Gastroesophageal sphincter (tissue), 4 donors: ENCODE data around the gene TARS3. TPM values are rescaled to one million over a fixed set of nuclear protein-coding genes. Genes with fewer than 3 reads are reported as not detected.
"Not testable (repeated sequence)": the region's sequence is repeated elsewhere in the genome, so short reads cannot be mapped to it uniquely, and the experiment has no call there.

Source experiments
- ATAC-seq: fragments of 150-250 bp; one replicate; pipeline ENCODE4 v1.9.1; 2016; ENCODE audit warnings: mild to moderate bottlenecking, moderate library complexity
- H3K27ac ChIP-seq, 4 donors: fragments of 200-600 bp; sonication (generic) in 3 of 4; 1 replicate in 3 of 4; 2 replicates in 1 of 4; pipeline ENCODE4 v1.5.1; 2016 to 2019
- H3K27me3 ChIP-seq: fragments of 200-600 bp; sonication (generic); one replicate; pipeline ENCODE4 v1.5.1; 2019
- H3K36me3 ChIP-seq, 2 donors: fragments of 200-600 bp; sonication (generic); one replicate each; pipeline ENCODE4 v1.5.1; 2019; ENCODE audit warnings: control low read depth in 1 of 2
- H3K4me1 ChIP-seq, 3 donors: fragments of 200-600 bp; sonication (generic); 1 replicate in 2 of 3; 2 replicates in 1 of 3; pipeline ENCODE4 v1.5.1; 2016 to 2019; ENCODE audit warnings: control low read depth in 2 of 3
- H3K4me3 ChIP-seq, 2 donors: fragments of 200-600 bp; sonication (generic); one replicate each; pipeline ENCODE4 v1.5.1; 2019; ENCODE audit warnings: mild to moderate bottlenecking in 1 of 2, moderate library complexity in 1 of 2
- H3K9me3 ChIP-seq, 3 donors: fragments of 200-600 bp; sonication (generic); one replicate each; pipeline ENCODE4 v1.5.1; 2017 to 2019; ENCODE audit warnings: control low read depth in 2 of 3
- CTCF ChIP-seq, 4 experiments: fragments of 200-600 bp in 2 of 4; fragments of 450-650 bp in 2 of 4; sonication (generic) in 1 of 4; IDR thresholded peaks; one replicate each; pipeline ENCODE4 v1.5.1; 2017 to 2019; ENCODE audit warnings: antibody characterized with exemption in 4 of 4, mild to moderate bottlenecking in 2 of 4, moderate library complexity in 2 of 4
- EP300 ChIP-seq: sonication (generic); formaldehyde crosslinking; IDR thresholded peaks from one replicate; pipeline ENCODE4 v1.6.1; 2017; ENCODE audit warnings: antibody characterized with exemption, mild to moderate bottlenecking
- POLR2A ChIP-seq, 2 donors: fragments of 450-650 bp; IDR thresholded peaks; one replicate each; pipeline ENCODE4 v1.6.1; 2017; ENCODE audit warnings: antibody characterized with exemption in 2 of 2, mild to moderate bottlenecking in 2 of 2, moderate library complexity in 1 of 2
- POLR2AphosphoS5 ChIP-seq: sonication (generic); formaldehyde crosslinking; IDR thresholded peaks from one replicate; pipeline ENCODE4 v1.6.1; 2017; ENCODE audit warnings: antibody characterized with exemption
- WGBS, 2 donors: methylation state at CpG; one replicate each; pipeline ENCODE4 v1.1.5; 2018; ENCODE audit warnings: low coverage in 1 of 2; 5-methylcytosine and 5-hydroxymethylcytosine counted together
- total RNA-seq, 4 donors: library from RNA; depleted of rRNA; stranded (reverse); fragments of >200 nt; gene quantifications; one replicate each; pipeline ENCODE4 v1.1.0, GENCODE V29; 2016

TARS3 gene
- total RNA-seq, 4 donors from 2014 or later = 19.2 to 49.0 (median 26.7) TPM

- TF ChIP-seq EP300 (no peak), CTCF (IDR thresholded peaks at IDR 0.05) (no peak), POLR2A (IDR thresholded peaks at IDR 0.05) (no peak), POLR2AphosphoS5 (no peak)
- Histone ChIP-seq H3K9me3 (no peaks in the 10 kb centered on the region), H3K27me3 (no peaks in the 10 kb centered on the region), H3K4me3 (no peak overlapping the region), H3K4me1 (no peaks in the 10 kb centered on the region), H3K36me3 (peaks cover 0 to 54% of the 10 kb centered on the region in 2 donors), H3K27ac (no peak overlapping the region)
- WGBS, 2 donors = 100% methylated on average over 2 of the region's 2 CpGs; no CpG with 5 or more reads in 1 of the 2 donors
- ATAC-seq = no peak
These were observed 64.3 kb downstream of the TARS3 start for GRCh38 chr15:101660005-101660404.

- no peaks in the 10 kb centered on the region for H3K9me3 ChIP-seq
- 70% methylated on average over 9 of the region's 9 CpGs for WGBS, 2 donors
- H3K36me3 ChIP-seq = peaks cover 0 to 54% of the 10 kb centered on the region in 2 donors
- peaks cover 0 to 4% (median 0%) of the 10 kb centered on the region in 3 donors for H3K4me1 ChIP-seq
- H3K4me3 ChIP-seq = no peak overlapping the region
- no peaks in the 10 kb centered on the region for H3K27me3 ChIP-seq
- ATAC-seq = no peak
- no peak for TF ChIP-seq POLR2AphosphoS5
- no peak for TF ChIP-seq POLR2A (IDR thresholded peaks at IDR 0.05)
- no peak for TF ChIP-seq CTCF (IDR thresholded peaks at IDR 0.05)
- TF ChIP-seq EP300 = no peak
- no peak overlapping the region for H3K27ac ChIP-seq
These were observed 66.1 kb downstream of the TARS3 start for GRCh38 chr15:101657968-101658784.

- Histone ChIP-seq H3K27me3 (no peaks in the 10 kb centered on the region), H3K9me3 (no peaks in the 10 kb centered on the region), H3K36me3 (peaks cover 0 to 54% of the 10 kb centered on the region in 2 donors), H3K4me1 (peaks cover 0 to 9% (median 0%) of the 10 kb centered on the region in 3 donors), H3K27ac (no peak overlapping the region), H3K4me3 (no peak overlapping the region)
- ATAC-seq = no peak
- TF ChIP-seq POLR2A (IDR thresholded peaks at IDR 0.05) = no peak
- TF ChIP-seq POLR2AphosphoS5 = no peak
- no peak for TF ChIP-seq EP300
- no peak for TF ChIP-seq CTCF (IDR thresholded peaks at IDR 0.05)
- 79 to 80% methylated on average over 1 to 6 of the region's 10 CpGs for WGBS, 2 donors
These were observed 67.1 kb downstream of the TARS3 start for GRCh38 chr15:101657171-101657570.

GRCh38 chr15:101654624-101655337 is 69.5 kb downstream of the TARS3 start:
- WGBS, 2 donors = 63 to 81% methylated on average over 2 to 4 of the region's 10 CpGs
- peaks cover 11 to 25% (median 12%) of the 10 kb centered on the region in 3 donors for H3K4me1 ChIP-seq

GRCh38 chr15:101654171-101654570 is 70.1 kb downstream of the TARS3 start:
- peaks cover 11 to 31% (median 14%) of the 10 kb centered on the region in 3 donors for H3K4me1 ChIP-seq
- ATAC-seq = no peak
- no peaks in the 10 kb centered on the region for H3K27me3 ChIP-seq
- no peak overlapping the region for H3K27ac ChIP-seq
- H3K4me3 ChIP-seq = no peak overlapping the region
- 60 to 74% methylated on average over 7 to 8 of the region's 8 CpGs for WGBS, 2 donors
- no peaks in the 10 kb centered on the region for H3K9me3 ChIP-seq
- H3K36me3 ChIP-seq = peaks cover 0 to 40% of the 10 kb centered on the region in 2 donors
- no peak for TF ChIP-seq EP300
- TF ChIP-seq POLR2AphosphoS5 = no peak
- no peak for TF ChIP-seq CTCF (IDR thresholded peaks at IDR 0.05)
- no peak for TF ChIP-seq POLR2A (IDR thresholded peaks at IDR 0.05)

More at GRCh38 chr15:101654624-101655337, 69.5 kb downstream of the TARS3 start:
- H3K4me3 ChIP-seq, H3K27ac ChIP-seq, H3K9me3 ChIP-seq, ATAC-seq, H3K27me3 ChIP-seq: not testable (repeated sequence)
- H3K36me3 ChIP-seq = peaks cover 0 to 39% of the 10 kb centered on the region in 2 donors
